ENCODE measurements around the gene UPP2. TPM values are rescaled to one million over a fixed set of nuclear protein-coding genes. Genes with fewer than 3 reads are reported as not detected.

Gene UPP2
- total and polyA plus RNA-seq, 2 of the 13 experiments (the other 11 are each of a cell fraction or from before 2014, with no cell fraction given) = 0.07 to 0.28 TPM

- TF ChIP-seq MNT (IDR thresholded peaks at IDR 0.05) (0 out of 2 replicates have a peak, but pooled peaks have one; percentile 14), NCOA1 (CRISPR knock-in tag; IDR thresholded peaks at IDR 0.05) (no peak), FUBP1 (CRISPR knock-in tag; IDR thresholded peaks at IDR 0.05; ENCODE audit: borderline replicate concordance) (no peak), ZBTB37 (CRISPR knock-in tag; IDR thresholded peaks at IDR 0.05) (no peak), NFKBIZ (CRISPR knock-in tag; IDR thresholded peaks at IDR 0.05) (peak; percentile 60; the same call in 1 of the 2 replicates), MAFF (IDR thresholded peaks at IDR 0.05; ENCODE audit: low read depth, low read length) (no peak; the same call in 1 of the 2 replicates), LBX2 (CRISPR knock-in tag; IDR thresholded peaks at IDR 0.05; ENCODE audit: borderline replicate concordance) (no peak), KIAA2018 (CRISPR knock-in tag; IDR thresholded peaks at IDR 0.05; ENCODE audit: borderline replicate concordance) (no peak), ZFP36 (IDR thresholded peaks at IDR 0.05; ENCODE audit: borderline replicate concordance, low read depth, low read length, partially characterized antibody) (no peak), ZNF75D (CRISPR knock-in tag; IDR thresholded peaks at IDR 0.05; ENCODE audit: borderline replicate concordance) (no peak), KDM4B (CRISPR knock-in tag; IDR thresholded peaks at IDR 0.05) (peak; percentile 72; the same call in 1 of the 2 replicates)
- TF ChIP-seq, protein P1, sequence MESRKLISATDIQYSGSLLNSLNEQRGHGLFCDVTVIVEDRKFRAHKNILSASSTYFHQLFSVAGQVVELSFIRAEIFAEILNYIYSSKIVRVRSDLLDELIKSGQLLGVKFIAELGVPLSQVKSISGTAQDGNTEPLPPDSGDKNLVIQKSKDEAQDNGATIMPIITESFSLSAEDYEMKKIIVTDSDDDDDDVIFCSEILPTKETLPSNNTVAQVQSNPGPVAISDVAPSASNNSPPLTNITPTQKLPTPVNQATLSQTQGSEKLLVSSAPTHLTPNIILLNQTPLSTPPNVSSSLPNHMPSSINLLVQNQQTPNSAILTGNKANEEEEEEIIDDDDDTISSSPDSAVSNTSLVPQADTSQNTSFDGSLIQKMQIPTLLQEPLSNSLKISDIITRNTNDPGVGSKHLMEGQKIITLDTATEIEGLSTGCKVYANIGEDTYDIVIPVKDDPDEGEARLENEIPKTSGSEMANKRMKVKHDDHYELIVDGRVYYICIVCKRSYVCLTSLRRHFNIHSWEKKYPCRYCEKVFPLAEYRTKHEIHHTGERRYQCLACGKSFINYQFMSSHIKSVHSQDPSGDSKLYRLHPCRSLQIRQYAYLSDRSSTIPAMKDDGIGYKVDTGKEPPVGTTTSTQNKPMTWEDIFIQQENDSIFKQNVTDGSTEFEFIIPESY (CRISPR knock-in tag; IDR thresholded peaks at IDR 0.05) = peak; percentile 46; the same call in 1 of the 2 replicates
These were observed 30.4 kb downstream of the UPP2 start (continued) for GRCh38 chr2:158131919-158132566.
